Heart left ventricle (tissue), 16 donors: Measurements from ENCODE around the gene IGF2. TPM values are rescaled to one million over a fixed set of nuclear protein-coding genes. Genes with fewer than 3 reads are reported as not detected.
A peak's percentile ranks its signal among the peaks of the same experiment; 100 is the strongest.

Experiments used
- ATAC-seq, 4 donors: fragments of 200-7000 bp; cut with Tn5 transposase; one replicate each; pipeline ENCODE4 v1.9.1; 2020 to 2022; ENCODE audit warnings: moderate library complexity in 4 of 4, mild to moderate bottlenecking in 3 of 4, moderate number of reproducible peaks in 1 of 4
- DNase-seq, 5 donors: peaks; one replicate each; pipeline ENCODE4 v3.0.0-alpha.2; 2020
- H3K27ac ChIP-seq, 12 donors: fragments of 200-600 bp; sonication (generic) in 4 of 12; one replicate each; pipeline versions ENCODE4 v1.5.0 to v1.8.0; 2016 to 2022; ENCODE audit warnings: mild to moderate bottlenecking in 2 of 12
- H3K27me3 ChIP-seq, 9 donors: fragments of 200-600 bp; sonication (generic) in 2 of 9; one replicate each; pipeline versions ENCODE4 v1.5.1 to v1.8.0; 2016 to 2022; ENCODE audit warnings: mild to moderate bottlenecking in 3 of 9
- H3K36me3 ChIP-seq, 9 donors: fragments of 200-600 bp; sonication (generic) in 2 of 9; one replicate each; pipeline versions ENCODE4 v1.5.0 to v1.8.0; 2018 to 2022; ENCODE audit warnings: mild to moderate bottlenecking in 2 of 9
- H3K4me1 ChIP-seq, 12 donors: fragments of 200-600 bp; sonication (generic) in 4 of 12; one replicate each; pipeline versions ENCODE4 v1.5.0 to v1.8.0; 2016 to 2022; ENCODE audit warnings: mild to moderate bottlenecking in 3 of 12
- H3K4me3 ChIP-seq, 12 donors: fragments of 200-600 bp; sonication (generic) in 4 of 12; one replicate each; pipeline versions ENCODE4 v1.5.0 to v1.8.0; 2017 to 2022; ENCODE audit warnings: mild to moderate bottlenecking in 9 of 12, moderate library complexity in 4 of 12
- H3K9me3 ChIP-seq, 12 donors: fragments of 200-600 bp; sonication (generic) in 4 of 12; one replicate each; pipeline versions ENCODE4 v1.5.0 to v1.8.0; 2016 to 2022; ENCODE audit warnings: mild to moderate bottlenecking in 1 of 12
- CTCF ChIP-seq, 12 donors: fragments of 200-600 bp; sonication (generic) in 4 of 12; IDR thresholded peaks; one replicate each; pipeline versions ENCODE4 v1.5.0 to v1.8.0; 2018 to 2022; ENCODE audit warnings: antibody characterized with exemption in 12 of 12, mild to moderate bottlenecking in 5 of 12
- POLR2A ChIP-seq, 2 donors: fragments of 450-650 bp; IDR thresholded peaks; one replicate each; pipeline ENCODE4 v1.6.1; 2017; ENCODE audit warnings: antibody characterized with exemption in 2 of 2, mild to moderate bottlenecking in 2 of 2, moderate library complexity in 2 of 2
- WGBS, 4 donors: extraction: QIAGEN DNeasy Blood & Tissue Kit in 2 of 4; methylation state at CpG; one replicate each; pipeline versions ENCODE4 v1.1.5 to v1.1.7; 2013 to 2018; 5-methylcytosine and 5-hydroxymethylcytosine counted together
- intact Hi-C, 10 donors: fragments of 100-400 bp; cut with DNase I; formaldehyde crosslinking; loops; one replicate each; pipeline versions ENCODE4 v1.11.1 to v1.14.2; 2022
- polyA plus RNA-seq, 2 donors: library from polyadenylated mRNA; stranded (reverse); fragments of 200-250 nt; gene quantifications; one replicate each; pipeline ENCODE4 v1.2.3, GENCODE V29; 2013
- total RNA-seq, 9 donors: library from RNA; depleted of rRNA in 2 of 9; stranded (reverse); fragments of >200 nt in 2 of 9; fragmentation: NEBNext Ultra II Directional in 3 of 9; extraction: Animal tissue kit (Norgen Biotek cat#: 25700) in 3 of 9; gene quantifications; one replicate each; pipeline versions ENCODE4 v1.1.0 to v1.2.4, GENCODE V29; 2016 to 2023
- donor health status: ischemic (EF 13 %, LVEDD 7.1; RV severe dilation, severe dysfunction).
- donor health status: healthy with polysubstance abuse.
- donor health status: DM: no; HTN: yes; CAD: no.
- donor health status: DM: no; HTN: no; CAD: no.
- donor health status: ischemic (EF 25% LVEDD 6.9; RV normal size, moderate dysfunction).
- donor health status: ischemic (EF 25% LVEDD 5.7; RV mildly dilated, moderate dysfunction).
- donor health status: healthy.
- donor health status: DM: yes; HTN: yes; CAD: no.
- donor health status: ischemic (EF 35%, LVEDD 5.7; RV mildly dilated, moderate dysfunction).
- donor health status: nonischemic (EF 11% LVEDD 7.7; RV severe dilation, severe dysfunction).
- donor health status: DM: yes; HTN: yes; CAD: no.
- donor health status: PGD.
- donor health status: ischemic (EF 29% LVEDD 5.4; RV normal size, mild dysfunction).
- donor health status: nonischemic (EF 23%, LVEDD 6.1; RV moderate dilation, normal function).

IGF2 gene
- total and polyA plus RNA-seq, 11 donors: 48.9 to 175 (median 99.3) TPM

DNA sequence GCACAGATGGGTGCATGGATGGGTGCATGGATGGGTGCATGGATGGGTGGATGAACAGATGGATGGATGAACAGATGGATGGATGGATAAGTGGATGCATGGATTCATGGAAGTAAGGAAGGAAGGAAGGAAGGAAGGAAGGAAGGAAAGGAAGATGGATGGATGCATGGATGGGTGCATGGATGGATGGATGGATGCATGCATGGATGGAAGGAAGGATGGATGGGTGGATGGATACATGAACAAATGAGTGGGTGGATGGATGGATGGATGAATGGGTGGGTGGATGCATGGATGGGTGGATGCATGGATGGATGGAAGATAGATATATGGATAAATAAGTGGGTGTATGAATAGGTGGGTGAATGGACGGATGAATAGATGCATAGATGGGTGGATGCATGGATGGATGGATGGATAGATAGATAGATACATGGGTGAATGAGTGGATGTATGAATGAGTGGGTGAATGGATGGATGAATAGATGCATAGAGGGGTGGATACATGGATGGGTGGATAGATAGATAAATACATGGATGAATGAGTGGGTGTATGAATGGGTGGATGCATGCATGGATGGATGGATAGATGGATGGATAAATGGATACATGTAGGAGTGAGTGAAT, 32.5 kb downstream of the IGF2 start:
- WGBS, 4 donors: 86 to 94% (median 89%) methylated on average over 1 of the region's 1 CpG
- no peak for DNase-seq
- Histone ChIP-seq H3K36me3 (no peaks in the 10 kb centered on the region), H3K27me3 (no peaks in the 10 kb centered on the region), H3K9me3 (no peaks in the 10 kb centered on the region), H3K4me3 (no peak overlapping the region), H3K4me1 (peaks cover 0 to 31% (median 16%) of the 10 kb centered on the region in 12 donors), H3K27ac (no peak overlapping the region)
- TF ChIP-seq CTCF (IDR thresholded peaks at IDR 0.05): no peak
- no peak for TF ChIP-seq POLR2A (IDR thresholded peaks at IDR 0.05)
- intact Hi-C loops: no loop called here
- no peak for ATAC-seq

GRCh38 chr11:2105511-2105910, 33.7 kb downstream of the IGF2 start:
- DNase-seq (peak in 2 of 5 donors; percentile 18 to 33), ATAC-seq (no peak)
- H3K9me3 ChIP-seq: no peaks in the 10 kb centered on the region
- H3K27me3 ChIP-seq: no peaks in the 10 kb centered on the region
- no peak overlapping the region for H3K4me3 ChIP-seq
- TF ChIP-seq POLR2A (IDR thresholded peaks at IDR 0.05) (no peak), CTCF (IDR thresholded peaks at IDR 0.05) (no peak)
- no peaks in the 10 kb centered on the region for H3K36me3 ChIP-seq
- H3K27ac ChIP-seq: no peak overlapping the region
- 89 to 97% (median 94%) methylated on average over 5 to 7 of the region's 7 CpGs for WGBS, 4 donors
- peaks cover 0 to 40% (median 19%) of the 10 kb centered on the region in 12 donors for H3K4me1 ChIP-seq
- intact Hi-C loops: no loop called here

DNA sequence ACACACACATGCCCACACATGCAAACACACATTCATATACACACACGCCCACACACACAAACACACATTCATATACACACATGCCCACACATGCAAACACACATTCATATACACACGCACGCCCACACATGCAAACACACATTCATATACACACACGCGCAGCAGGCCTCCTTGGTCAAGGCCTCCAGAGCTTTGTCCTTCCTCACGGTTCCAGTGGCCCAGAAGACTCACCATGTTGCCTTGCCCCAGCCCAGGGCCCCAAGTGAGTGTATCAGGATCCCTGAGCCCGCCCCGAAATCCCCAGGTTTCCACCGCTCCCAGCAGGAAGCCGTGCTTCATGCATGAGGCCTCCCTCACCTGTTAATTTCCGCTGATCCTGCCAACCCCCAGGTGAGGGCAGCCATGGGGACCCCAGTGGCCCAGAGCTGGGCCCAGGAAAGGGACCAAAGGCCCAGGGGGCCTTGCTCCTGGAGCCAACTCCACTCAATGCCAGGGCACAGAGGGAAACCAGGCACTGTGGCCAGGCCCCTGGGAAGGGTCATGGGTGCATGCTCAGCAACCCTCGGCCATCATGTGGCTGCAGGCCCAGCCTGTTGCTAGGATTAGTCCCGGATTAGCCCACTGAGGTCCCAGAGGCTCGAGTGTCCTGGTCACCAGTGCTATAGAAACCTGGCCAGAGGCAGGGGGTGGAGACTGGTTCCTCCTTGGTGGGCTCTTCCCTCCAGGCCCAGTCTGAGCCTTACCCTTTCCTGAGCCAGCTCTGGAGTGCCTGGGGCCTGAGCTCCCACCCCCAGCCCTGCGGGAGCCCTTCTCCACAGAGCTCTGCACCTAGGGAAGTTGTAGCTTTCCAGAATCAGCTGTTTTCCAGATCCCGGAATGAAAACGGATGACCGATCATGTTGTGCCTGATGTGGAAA, 34.4 kb downstream of the IGF2 start:
- ATAC-seq (no peak), DNase-seq (peak in 2 of 5 donors; percentile 1 to 58)
- Histone ChIP-seq H3K27me3 (no peaks in the 10 kb centered on the region), H3K9me3 (no peaks in the 10 kb centered on the region), H3K4me1 (peaks cover 4 to 44% (median 23%) of the 10 kb centered on the region in 12 donors), H3K36me3 (no peaks in the 10 kb centered on the region), H3K4me3 (no peak overlapping the region), H3K27ac (no peak overlapping the region)
- intact Hi-C loops: loop anchor here in 4 of 10 donors (5.0 kb wide), 1 partner anchor 33 kb away; the partner anchor contains the start of gene IGF2 (in 4 of the 4)
- WGBS, 4 donors: 88 to 96% (median 92%) methylated on average over 14 to 18 of the region's 18 CpGs
- no peak for TF ChIP-seq CTCF (IDR thresholded peaks at IDR 0.05)
